Panc1 (cell line): ENCODE results near the gene TFDP2. TPM values are rescaled to one million over a fixed set of nuclear protein-coding genes. Genes with fewer than 3 reads are reported as not detected.
A peak's percentile ranks its signal among the peaks of the same experiment; 100 is the strongest.

Source experiments
- ATAC-seq: fragments of 200-7000 bp; cut with Tn5 transposase; 2 replicates; pipeline ENCODE4 v1.9.1; 2020; ENCODE audit warnings: mild to moderate bottlenecking, moderate library complexity
- BruUV-seq: library from RNA; stranded (reverse); fragments of 400-500 nt; replicated peaks from 2 replicates; lab custom pipeline; 2021; lab: Mats Ljungman, UMichigan
- CTCF ChIA-PET: fragments of 300-600 bp; sonication (Branson Sonifier 250); formaldehyde crosslinking; loops from one replicate; lab custom pipeline; 2022; ENCODE audit warnings: antibody characterized with exemption; lab: Charles Lee
- POLR2A ChIA-PET: fragments of 300-600 bp; sonication (Branson Sonifier 250); formaldehyde crosslinking; loops from one replicate; lab custom pipeline; 2022; ENCODE audit warnings: antibody characterized with exemption; lab: Charles Lee
- DNase-seq: peaks from one replicate; pipeline ENCODE4 v3.0.0-alpha.2; 2010; ENCODE audit warnings: low read depth, low spot score
- H3K27ac ChIP-seq: 2 replicates; pipeline ENCODE4 v1.5.1; 2011; ENCODE audit warnings: mild to moderate bottlenecking, low read length, inconsistent platforms
- H3K27me3 ChIP-seq: fragments of 200-500 bp; sonication (Bioruptor generic); 2 replicates; pipeline ENCODE4 v1.6.0; 2014; ENCODE audit warnings: low read length, inconsistent platforms; ENCODE audit not compliant: control insufficient read depth, insufficient read depth
- H3K36me3 ChIP-seq: fragments of 200-500 bp; sonication (Bioruptor generic); 2 replicates; pipeline ENCODE4 v1.5.1; 2014; ENCODE audit warnings: inconsistent platforms, mild to moderate bottlenecking, low read length, moderate library complexity; ENCODE audit not compliant: control insufficient read depth, insufficient read depth
- H3K4me1 ChIP-seq: 2 replicates; pipeline ENCODE4 v1.5.1; 2011; ENCODE audit warnings: inconsistent platforms, mild to moderate bottlenecking, low read length, moderate library complexity; ENCODE audit not compliant: control insufficient read depth, insufficient read depth
- H3K4me3 ChIP-seq, 2 experiments: 2 replicates each; pipeline ENCODE4 v1.5.1; 2011 to 2012; ENCODE audit warnings: low read depth in 2 of 2, low read length in 2 of 2, mild to moderate bottlenecking in 2 of 2, inconsistent platforms in 1 of 2, moderate library complexity in 1 of 2
- H3K9me3 ChIP-seq: fragments of 200-500 bp; sonication (Bioruptor generic); 2 replicates; pipeline ENCODE4 v1.5.1; 2014; ENCODE audit warnings: low read depth, mild to moderate bottlenecking, inconsistent platforms, low read length, moderate library complexity; ENCODE audit not compliant: control insufficient read depth, insufficient read depth
- POLR2AphosphoS5 ChIP-seq: IDR thresholded peaks from 2 replicates; pipeline ENCODE4 v1.6.1; 2012; ENCODE audit warnings: mild to moderate bottlenecking, low read depth, low read length, moderate library complexity
- SIN3A ChIP-seq: IDR thresholded peaks from 2 replicates; pipeline ENCODE4 v1.6.1; 2012; ENCODE audit warnings: low read depth, mild to moderate bottlenecking, low read length, moderate library complexity, borderline replicate concordance; ENCODE audit not compliant: insufficient read depth
- TCF7L2 ChIP-seq: IDR thresholded peaks from 2 replicates; pipeline ENCODE4 v1.6.1; 2011; ENCODE audit warnings: mild to moderate bottlenecking, low read depth, low read length, inconsistent platforms
- in situ Hi-C: cut with HindIII; loops from 2 replicates; pipeline ENCODE4 v1.10.0; 2016; ENCODE audit warnings: low sequenced_read_pairs, low pct_unique_long_range_greater_than_20kb
- intact Hi-C: fragments of 100-400 bp; cut with micrococcal nuclease; formaldehyde crosslinking; loops from one replicate; pipeline ENCODE4 v1.10.0; 2022; ENCODE audit not compliant: unreplicated experiment
- total RNA-seq: library from RNA; stranded (reverse); gene quantifications from one replicate; pipeline ENCODE4 v1.2.1, GENCODE V29; 2021; ENCODE audit not compliant: unreplicated experiment
- TF ChIP-seq, protein P1 (sequence below): fragments of 450-650 bp; IDR thresholded peaks from 2 replicates; pipeline ENCODE4 v1.5.1; 2017; ENCODE audit warnings: mild to moderate bottlenecking
- TF ChIP-seq, protein P2 (sequence below), 2 experiments: IDR thresholded peaks; 2 replicates each; pipeline ENCODE4 v1.6.1; 2011 to 2012; ENCODE audit warnings: low read depth in 2 of 2, control low read depth in 1 of 2, low read length in 1 of 2, mild to moderate bottlenecking in 1 of 2, moderate library complexity in 1 of 2; ENCODE audit not compliant: insufficient read depth in 1 of 2

The TFDP2 gene
- total RNA-seq, 1 experiment from 2014 or later: 66.3 TPM

DNA sequence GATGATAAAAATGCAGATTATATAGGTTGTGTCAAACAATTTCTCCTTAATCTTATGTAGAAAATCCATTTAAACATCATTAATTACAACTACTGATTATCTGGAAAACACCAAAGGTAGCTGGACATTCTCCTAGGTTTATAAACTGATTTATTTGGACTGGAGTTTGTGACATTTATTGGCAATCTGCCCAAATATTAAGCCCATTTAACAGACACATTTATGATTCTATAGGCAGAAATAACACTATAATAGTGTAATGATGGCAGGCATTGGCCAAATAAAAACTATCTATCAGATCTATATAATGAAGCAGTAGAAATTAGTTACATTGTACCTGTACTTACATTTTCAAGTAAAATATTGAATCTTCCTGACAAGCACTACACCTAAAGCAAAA, 117.8 kb downstream of the TFDP2 start:
- Histone ChIP-seq H3K27me3 (no peaks in the 10 kb centered on the region), H3K36me3 (peaks cover 4% of the 10 kb centered on the region; the same call in 1 of the 2 replicates), H3K4me1 (peaks cover 26% of the 10 kb centered on the region), H3K9me3 (no peaks in the 10 kb centered on the region), H3K4me3 (no peak overlapping the region), H3K27ac (no peak overlapping the region)
- ATAC-seq: no peak
- no TSS peak for BruUV-seq
- ChIA-PET CTCF (no interaction called here), POLR2A (no interaction called here)
- intact Hi-C loops (no loop called here), in situ Hi-C loops (no loop called here)
- TF ChIP-seq SIN3A: no peak
- TF ChIP-seq, protein P1, sequence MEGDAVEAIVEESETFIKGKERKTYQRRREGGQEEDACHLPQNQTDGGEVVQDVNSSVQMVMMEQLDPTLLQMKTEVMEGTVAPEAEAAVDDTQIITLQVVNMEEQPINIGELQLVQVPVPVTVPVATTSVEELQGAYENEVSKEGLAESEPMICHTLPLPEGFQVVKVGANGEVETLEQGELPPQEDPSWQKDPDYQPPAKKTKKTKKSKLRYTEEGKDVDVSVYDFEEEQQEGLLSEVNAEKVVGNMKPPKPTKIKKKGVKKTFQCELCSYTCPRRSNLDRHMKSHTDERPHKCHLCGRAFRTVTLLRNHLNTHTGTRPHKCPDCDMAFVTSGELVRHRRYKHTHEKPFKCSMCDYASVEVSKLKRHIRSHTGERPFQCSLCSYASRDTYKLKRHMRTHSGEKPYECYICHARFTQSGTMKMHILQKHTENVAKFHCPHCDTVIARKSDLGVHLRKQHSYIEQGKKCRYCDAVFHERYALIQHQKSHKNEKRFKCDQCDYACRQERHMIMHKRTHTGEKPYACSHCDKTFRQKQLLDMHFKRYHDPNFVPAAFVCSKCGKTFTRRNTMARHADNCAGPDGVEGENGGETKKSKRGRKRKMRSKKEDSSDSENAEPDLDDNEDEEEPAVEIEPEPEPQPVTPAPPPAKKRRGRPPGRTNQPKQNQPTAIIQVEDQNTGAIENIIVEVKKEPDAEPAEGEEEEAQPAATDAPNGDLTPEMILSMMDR: no peak
- no peak for TF ChIP-seq TCF7L2
- TF ChIP-seq POLR2AphosphoS5: no peak
- no peak for DNase-seq

- in situ Hi-C loops: no loop called here
- Histone ChIP-seq H3K27me3 (no peaks in the 10 kb centered on the region), H3K27ac (peak overlapping the region; percentile 89), H3K9me3 (no peaks in the 10 kb centered on the region), H3K36me3 (peaks cover 4% of the 10 kb centered on the region; the same call in 1 of the 2 replicates), H3K4me3 (peak overlapping the region in 1 of 2 experiments; percentile 3; a peak in 1 of 4 replicates), H3K4me1 (peaks cover 26% of the 10 kb centered on the region)
- ChIA-PET CTCF (no interaction called here), POLR2A (interaction anchor here (0.5 to 0.7 kb wide), 2 partner anchors 107 to 323 kb away, joined by 5 to 6 read pairs; no protein-coding TSS in a partner anchor)
- BruUV-seq: no TSS peak
- DNase-seq (no peak), ATAC-seq (peak; percentile 76)
- TF ChIP-seq POLR2AphosphoS5: no peak
- TF ChIP-seq, protein P1: no peak
- TF ChIP-seq, protein P2, sequence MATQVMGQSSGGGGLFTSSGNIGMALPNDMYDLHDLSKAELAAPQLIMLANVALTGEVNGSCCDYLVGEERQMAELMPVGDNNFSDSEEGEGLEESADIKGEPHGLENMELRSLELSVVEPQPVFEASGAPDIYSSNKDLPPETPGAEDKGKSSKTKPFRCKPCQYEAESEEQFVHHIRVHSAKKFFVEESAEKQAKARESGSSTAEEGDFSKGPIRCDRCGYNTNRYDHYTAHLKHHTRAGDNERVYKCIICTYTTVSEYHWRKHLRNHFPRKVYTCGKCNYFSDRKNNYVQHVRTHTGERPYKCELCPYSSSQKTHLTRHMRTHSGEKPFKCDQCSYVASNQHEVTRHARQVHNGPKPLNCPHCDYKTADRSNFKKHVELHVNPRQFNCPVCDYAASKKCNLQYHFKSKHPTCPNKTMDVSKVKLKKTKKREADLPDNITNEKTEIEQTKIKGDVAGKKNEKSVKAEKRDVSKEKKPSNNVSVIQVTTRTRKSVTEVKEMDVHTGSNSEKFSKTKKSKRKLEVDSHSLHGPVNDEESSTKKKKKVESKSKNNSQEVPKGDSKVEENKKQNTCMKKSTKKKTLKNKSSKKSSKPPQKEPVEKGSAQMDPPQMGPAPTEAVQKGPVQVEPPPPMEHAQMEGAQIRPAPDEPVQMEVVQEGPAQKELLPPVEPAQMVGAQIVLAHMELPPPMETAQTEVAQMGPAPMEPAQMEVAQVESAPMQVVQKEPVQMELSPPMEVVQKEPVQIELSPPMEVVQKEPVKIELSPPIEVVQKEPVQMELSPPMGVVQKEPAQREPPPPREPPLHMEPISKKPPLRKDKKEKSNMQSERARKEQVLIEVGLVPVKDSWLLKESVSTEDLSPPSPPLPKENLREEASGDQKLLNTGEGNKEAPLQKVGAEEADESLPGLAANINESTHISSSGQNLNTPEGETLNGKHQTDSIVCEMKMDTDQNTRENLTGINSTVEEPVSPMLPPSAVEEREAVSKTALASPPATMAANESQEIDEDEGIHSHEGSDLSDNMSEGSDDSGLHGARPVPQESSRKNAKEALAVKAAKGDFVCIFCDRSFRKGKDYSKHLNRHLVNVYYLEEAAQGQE (IDR thresholded peaks at IDR 0.05; ENCODE audit: insufficient read depth in 1 of 2, low read depth in 2 of 2, low read length in 1 of 2): no peak
- TF ChIP-seq TCF7L2: no peak
- TF ChIP-seq SIN3A: no peak
- intact Hi-C loops: loop anchor here (2.0 kb wide), 1 partner anchor 67 kb away; no protein-coding TSS in a partner anchor
Measured at GRCh38 chr3:142029791-142030190, 119.6 kb downstream of the TFDP2 start.
